HepG2 (cell line): ENCODE measurements around the gene TLN1. TPM values are rescaled to one million over a fixed set of nuclear protein-coding genes. Genes with fewer than 3 reads are reported as not detected.

Experiments used
- AGO2 ChIP-seq: fragments of 200-400 bp; formaldehyde crosslinking; optimal IDR thresholded peaks from 2 replicates; pipeline ENCODE3; 2017; ENCODE audit warnings: mild to moderate bottlenecking, low read depth, low read length, moderate library complexity
- CSRNP2 ChIP-seq: sonication (generic); formaldehyde crosslinking; conservative IDR thresholded peaks from 2 replicates; pipeline ENCODE4 v1.8.0; 2022; ENCODE audit warnings: low read depth, missing genetic modification reagents
- E2F1 ChIP-seq: sonication (generic); formaldehyde crosslinking; IDR thresholded peaks from 2 replicates; pipeline ENCODE4 v1.5.0; 2020; ENCODE audit warnings: missing genetic modification reagents
- PCBP1 ChIP-seq: fragments of 200-400 bp; formaldehyde crosslinking; IDR thresholded peaks from 2 replicates; pipeline ENCODE4 v1.6.1; 2017; ENCODE audit warnings: mild to moderate bottlenecking, low read depth, low read length, borderline replicate concordance
- POLR2A ChIP-seq, 2 experiments: IDR thresholded peaks; 2 replicates each; pipeline ENCODE4 v1.6.1; 2011; ENCODE audit warnings: low read depth in 2 of 2, low read length in 2 of 2, mild to moderate bottlenecking in 1 of 2, moderate library complexity in 1 of 2; ENCODE audit not compliant: insufficient read depth in 1 of 2
- SNAPC4 ChIP-seq: sonication (generic); formaldehyde crosslinking; IDR thresholded peaks from 2 replicates; pipeline ENCODE4 v1.4.0; 2020; ENCODE audit warnings: mild to moderate bottlenecking, missing genetic modification reagents
- STAT6 ChIP-seq: sonication (generic); formaldehyde crosslinking; IDR thresholded peaks from 2 replicates; pipeline ENCODE4 v1.4.0; 2020; ENCODE audit warnings: missing genetic modification reagents, mild to moderate bottlenecking, borderline replicate concordance
- WIZ ChIP-seq: sonication (generic); formaldehyde crosslinking; IDR thresholded peaks from 2 replicates; pipeline ENCODE4 v1.5.1; 2020; ENCODE audit warnings: mild to moderate bottlenecking, missing genetic modification reagents
- ZNF136 ChIP-seq: sonication (generic); formaldehyde crosslinking; IDR thresholded peaks from 2 replicates; pipeline ENCODE4 v1.8.1; 2022; ENCODE audit warnings: low read depth, mild to moderate bottlenecking, moderate library complexity, missing genetic modification reagents
- ZNF225 ChIP-seq: sonication (generic); formaldehyde crosslinking; IDR thresholded peaks from 2 replicates; pipeline ENCODE4 v1.4.0; 2020; ENCODE audit warnings: mild to moderate bottlenecking, missing genetic modification reagents
- ZNF512B ChIP-seq: sonication (generic); formaldehyde crosslinking; IDR thresholded peaks from 2 replicates; pipeline ENCODE4 v1.5.1; 2020; ENCODE audit warnings: missing genetic modification reagents, mild to moderate bottlenecking, borderline replicate concordance
- ZNF724P ChIP-seq: sonication (generic); formaldehyde crosslinking; IDR thresholded peaks from 2 replicates; pipeline ENCODE4 v1.8.0; 2022; ENCODE audit warnings: missing genetic modification reagents, borderline replicate concordance
- ZSCAN20 ChIP-seq: sonication (generic); formaldehyde crosslinking; IDR thresholded peaks from 2 replicates; pipeline ENCODE4 v1.4.0; 2020; ENCODE audit warnings: missing genetic modification reagents, mild to moderate bottlenecking, borderline replicate concordance
- ZSCAN30 ChIP-seq: sonication (generic); formaldehyde crosslinking; IDR thresholded peaks from 2 replicates; pipeline ENCODE4 v1.5.0; 2020; ENCODE audit warnings: mild to moderate bottlenecking, missing genetic modification reagents
- polyA plus RNA-seq, 8 experiments: library from polyadenylated mRNA; depleted of rRNA in 3 of 8; stranded (reverse) in 7 of 8; unstranded in 1 of 8; fragments of >200 nt; fragmentation: Illumina TruSeq in 4 of 8; extraction: Trizol in 4 of 8; gene quantifications; 2 replicates each; pipeline versions ENCODE4 v1.2.1 to v1.2.3, GENCODE V29; 2011 to 2016; ENCODE audit warnings: low read depth in 4 of 8, missing spikeins in 1 of 8, mixed read lengths in 1 of 8; ENCODE audit not compliant: insufficient read depth in 1 of 8
- total RNA-seq, 5 experiments: library from RNA; depleted of rRNA; stranded (reverse); fragments of >200 nt; fragmentation: Illumina TruSeq; extraction: Trizol; gene quantifications; 2 replicates each; pipeline ENCODE4 v1.2.3, GENCODE V29; 2016; ENCODE audit warnings: low read depth in 1 of 5

TLN1 gene
- total and polyA plus RNA-seq, 2 of the 13 experiments (the other 11 are each of a cell fraction or from before 2014, with no cell fraction given) = 35.2 to 51.8 TPM

GRCh38 chr9:35658137-35658967, 73.6 kb downstream of the TLN1 start, which contains the start of gene CCDC107 (continued):
- TF ChIP-seq STAT6 (CRISPR knock-in tag) (no peak), ZNF225 (CRISPR knock-in tag) (0 out of 2 replicates have a peak, but pooled peaks have one; percentile 65), ZNF512B (no peak), ZSCAN30 (CRISPR knock-in tag) (peak; percentile 99), CSRNP2 (CRISPR knock-in tag) (no peak), SNAPC4 (CRISPR knock-in tag) (no peak; the same call in 1 of the 2 replicates), WIZ (no peak), E2F1 (no peak), ZNF724P (CRISPR knock-in tag) (no peak), POLR2A (IDR thresholded peaks at IDR 0.05; ENCODE audit: insufficient read depth in 1 of 2, low read depth in 2 of 2, low read length in 2 of 2) (peak in 1 of 2 experiments; percentile 84; a peak in 2 of 4 replicates), PCBP1 (peak; percentile 67; the same call in 1 of the 2 replicates), AGO2 (peak; percentile 99), ZSCAN20 (CRISPR knock-in tag) (no peak), ZNF136 (CRISPR knock-in tag) (no peak)
